ENCODE data around the gene AKAP1.

DNA sequence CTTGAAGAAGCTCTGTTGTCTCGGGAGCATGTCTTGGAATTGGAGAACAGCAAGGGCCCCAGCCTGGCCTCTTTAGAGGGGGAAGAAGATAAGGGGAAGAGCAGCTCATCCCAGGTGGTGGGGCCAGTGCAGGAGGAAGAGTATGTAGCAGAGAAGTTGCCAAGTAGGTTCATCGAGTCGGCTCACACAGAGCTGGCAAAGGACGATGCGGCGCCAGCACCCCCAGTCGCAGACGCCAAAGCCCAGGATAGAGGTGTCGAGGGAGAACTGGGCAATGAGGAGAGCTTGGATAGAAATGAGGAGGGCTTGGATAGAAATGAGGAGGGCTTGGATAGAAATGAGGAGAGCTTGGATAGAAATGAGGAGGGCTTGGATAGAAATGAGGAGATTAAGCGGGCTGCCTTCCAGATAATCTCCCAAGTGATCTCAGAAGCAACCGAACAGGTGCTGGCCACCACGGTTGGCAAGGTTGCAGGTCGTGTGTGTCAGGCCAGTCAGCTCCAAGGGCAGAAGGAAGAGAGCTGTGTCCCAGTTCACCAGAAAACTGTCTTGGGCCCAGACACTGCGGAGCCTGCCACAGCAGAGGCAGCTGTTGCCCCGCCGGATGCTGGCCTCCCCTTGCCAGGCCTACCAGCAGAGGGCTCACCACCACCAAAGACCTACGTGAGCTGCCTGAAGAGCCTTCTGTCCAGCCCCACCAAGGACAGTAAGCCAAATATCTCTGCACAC lies 21.2 kb downstream of the AKAP1 start:
- no peak for TF ChIP-seq HDGF (IDR thresholded peaks at IDR 0.05; ENCODE audit: borderline replicate concordance)
- no peak for TF ChIP-seq ARNT (IDR thresholded peaks at IDR 0.05)
- TF ChIP-seq CTBP1 (IDR thresholded peaks at IDR 0.05; ENCODE audit: borderline replicate concordance), result no peak
- TF ChIP-seq FOXM1 (IDR thresholded peaks at IDR 0.05; ENCODE audit: borderline replicate concordance), result no peak
- TF ChIP-seq, protein P1, sequence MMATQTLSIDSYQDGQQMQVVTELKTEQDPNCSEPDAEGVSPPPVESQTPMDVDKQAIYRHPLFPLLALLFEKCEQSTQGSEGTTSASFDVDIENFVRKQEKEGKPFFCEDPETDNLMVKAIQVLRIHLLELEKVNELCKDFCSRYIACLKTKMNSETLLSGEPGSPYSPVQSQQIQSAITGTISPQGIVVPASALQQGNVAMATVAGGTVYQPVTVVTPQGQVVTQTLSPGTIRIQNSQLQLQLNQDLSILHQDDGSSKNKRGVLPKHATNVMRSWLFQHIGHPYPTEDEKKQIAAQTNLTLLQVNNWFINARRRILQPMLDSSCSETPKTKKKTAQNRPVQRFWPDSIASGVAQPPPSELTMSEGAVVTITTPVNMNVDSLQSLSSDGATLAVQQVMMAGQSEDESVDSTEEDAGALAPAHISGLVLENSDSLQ (IDR thresholded peaks at IDR 0.05), result no peak
- TF ChIP-seq TARDBP (IDR thresholded peaks at IDR 0.05), result no peak
- TF ChIP-seq FOXK2 (IDR thresholded peaks at IDR 0.05), result no peak
- no peak for TF ChIP-seq ELF4 (IDR thresholded peaks at IDR 0.05)
- no peak for TF ChIP-seq LEF1 (IDR thresholded peaks at IDR 0.05; ENCODE audit: borderline replicate concordance)
- TF ChIP-seq SP1 (IDR thresholded peaks at IDR 0.05), result no peak
- TF ChIP-seq L3MBTL2 (conservative IDR thresholded peaks at IDR 0.05), result no peak

Data from HEK293T (cell line).